T47D (cell line): ENCODE data around the gene MGAT5.

Experiments used
- DNase-seq, 2 experiments: peaks; one replicate each; pipeline versions ENCODE4 v3.0.0 to v3.0.0-alpha.2; 2011 to 2012; ENCODE audit warnings: low read depth in 1 of 2, low spot score in 1 of 2
- JUND ChIP-seq: IDR thresholded peaks from 2 replicates; pipeline ENCODE4 v1.6.1; 2012; ENCODE audit warnings: low read depth
- in situ Hi-C: cut with HindIII; loops from 2 replicates; pipeline ENCODE4 v1.10.0; 2016; ENCODE audit warnings: low sequenced_read_pairs, low pct_unique_long_range_greater_than_20kb

The MGAT5 gene

DNA sequence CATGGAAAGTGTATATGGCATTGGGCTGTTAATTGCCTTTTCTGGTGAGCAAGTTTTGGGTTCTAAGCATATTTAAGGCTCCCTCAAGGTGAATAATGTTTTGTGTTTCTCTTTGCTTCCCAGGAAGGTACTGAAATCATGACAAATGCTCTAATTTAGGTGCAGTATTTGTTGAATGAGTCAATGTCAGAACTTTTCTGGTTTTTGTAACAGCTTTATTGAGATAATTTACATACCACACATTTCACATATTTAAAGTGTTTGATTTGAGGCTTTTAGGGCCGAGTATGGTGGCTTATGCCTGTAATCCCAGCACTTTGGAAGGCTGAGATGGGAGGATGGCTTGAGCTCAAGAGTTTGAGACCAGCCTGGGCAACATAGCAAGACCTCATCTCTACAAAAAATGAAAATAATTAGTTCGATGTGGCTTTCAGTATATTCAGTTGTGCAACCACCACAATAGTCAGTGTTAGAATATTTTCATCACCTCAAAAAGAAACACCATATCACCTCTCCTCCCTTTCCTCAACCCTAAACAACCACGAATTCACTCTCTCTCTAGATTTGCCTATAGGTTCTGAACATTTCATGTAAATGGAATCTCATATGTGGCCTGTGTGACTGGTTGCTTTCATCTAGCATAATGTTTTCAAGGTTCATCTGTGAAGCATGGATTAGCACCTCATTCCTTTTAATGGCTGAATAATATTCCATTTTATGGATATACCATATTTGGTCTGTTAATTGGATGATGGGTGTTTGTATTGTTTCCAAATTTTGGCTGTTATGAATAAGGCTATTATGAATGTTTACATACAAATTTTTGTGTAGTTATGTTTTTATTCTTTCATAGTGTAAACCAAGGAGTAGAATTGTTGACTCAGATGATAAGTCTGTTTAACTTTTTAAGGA, 54.9 kb downstream of the MGAT5 start:
- no peak for TF ChIP-seq JUND
- in situ Hi-C loops, result no loop called here
- no peak for DNase-seq

DNA sequence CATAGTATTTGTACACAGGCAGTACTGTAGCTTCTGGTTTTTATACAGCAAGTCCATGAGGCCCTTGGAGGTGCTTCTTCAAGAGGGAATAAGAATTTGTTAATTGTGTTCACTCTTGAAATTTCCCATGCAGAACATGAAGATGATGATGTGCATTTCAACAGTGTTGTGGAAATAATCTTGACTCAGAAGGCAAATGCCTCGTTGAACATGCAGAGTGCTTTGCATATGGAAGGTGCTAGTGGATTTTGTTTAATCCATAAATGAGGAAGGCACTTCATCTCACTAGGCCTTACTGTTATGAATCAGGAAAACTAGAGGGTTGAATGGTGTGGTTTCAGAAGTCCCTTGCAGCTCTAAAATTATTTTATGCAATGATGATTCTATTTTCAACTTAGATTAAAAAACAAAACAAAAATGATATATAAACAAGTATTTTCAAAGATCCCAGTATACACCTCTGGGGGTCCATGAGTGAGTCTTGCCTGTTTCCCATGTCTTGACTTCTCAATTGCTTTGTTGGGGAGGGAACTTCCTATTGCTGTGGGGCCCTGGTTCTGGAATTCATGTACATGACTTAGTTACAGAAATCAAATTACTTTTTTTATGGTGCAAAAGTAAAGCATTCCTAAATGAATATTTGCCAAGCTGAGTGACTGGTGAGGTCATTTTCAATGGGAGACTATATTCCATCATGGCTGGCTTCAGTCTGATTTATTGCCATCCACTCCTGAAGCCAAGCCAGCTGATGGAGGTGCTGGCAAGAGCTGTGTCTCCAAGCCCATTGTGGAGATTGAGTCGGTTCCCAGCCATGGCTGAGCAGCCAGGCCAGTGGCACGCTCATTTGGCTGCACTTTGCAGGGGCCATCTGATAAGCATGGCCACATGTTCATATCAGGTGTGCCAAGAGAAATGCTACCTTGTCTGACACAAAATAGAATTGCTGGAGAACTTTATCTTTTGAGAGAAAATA, 56.5 kb downstream of the MGAT5 start:
- in situ Hi-C loops, result no loop called here
- no peak for DNase-seq
- TF ChIP-seq JUND, result no peak

DNA sequence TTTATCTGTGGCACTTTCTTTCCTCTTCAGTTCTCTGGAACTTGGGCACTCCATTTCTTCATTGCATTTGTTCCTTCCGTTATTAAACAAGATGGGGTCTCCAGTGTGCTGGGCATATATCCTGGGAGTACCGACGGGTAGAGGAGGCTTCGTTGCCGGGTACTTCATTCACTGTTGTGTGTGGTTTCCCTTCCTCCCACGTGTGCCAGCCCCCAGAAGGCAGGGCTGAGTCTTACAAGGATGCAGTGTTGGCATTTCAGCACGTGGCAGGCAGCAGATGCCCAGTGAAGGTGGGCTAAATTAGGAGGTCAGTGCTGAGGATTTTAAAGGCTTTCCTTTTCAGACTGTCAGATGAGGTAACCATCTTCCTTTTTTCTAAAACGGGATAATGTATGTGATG, 58.6 kb downstream of the MGAT5 start:
- no peak for TF ChIP-seq JUND
- in situ Hi-C loops, result no loop called here
- no peak for DNase-seq

DNA sequence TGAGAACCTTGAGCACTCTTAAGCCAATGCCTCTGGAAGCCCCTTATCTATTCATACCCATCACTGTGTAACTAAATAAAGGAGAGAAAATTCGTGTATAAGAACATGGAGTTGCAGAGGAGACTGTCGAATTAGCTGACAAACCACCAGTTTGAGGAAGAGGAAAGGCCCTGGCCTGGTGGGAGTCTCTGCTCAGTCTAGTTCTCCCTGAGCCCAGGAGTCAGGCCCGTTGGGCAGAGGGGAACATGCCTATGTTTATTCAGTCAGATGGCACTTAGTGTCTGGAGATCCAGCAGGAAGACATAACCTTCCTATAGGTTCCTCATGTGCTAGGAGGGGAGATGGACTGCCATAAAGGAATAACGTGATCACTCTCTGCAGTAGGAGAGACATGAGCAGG, 60.3 kb downstream of the MGAT5 start:
- no peak for TF ChIP-seq JUND
- no peak for DNase-seq
- in situ Hi-C loops, result no loop called here

DNA sequence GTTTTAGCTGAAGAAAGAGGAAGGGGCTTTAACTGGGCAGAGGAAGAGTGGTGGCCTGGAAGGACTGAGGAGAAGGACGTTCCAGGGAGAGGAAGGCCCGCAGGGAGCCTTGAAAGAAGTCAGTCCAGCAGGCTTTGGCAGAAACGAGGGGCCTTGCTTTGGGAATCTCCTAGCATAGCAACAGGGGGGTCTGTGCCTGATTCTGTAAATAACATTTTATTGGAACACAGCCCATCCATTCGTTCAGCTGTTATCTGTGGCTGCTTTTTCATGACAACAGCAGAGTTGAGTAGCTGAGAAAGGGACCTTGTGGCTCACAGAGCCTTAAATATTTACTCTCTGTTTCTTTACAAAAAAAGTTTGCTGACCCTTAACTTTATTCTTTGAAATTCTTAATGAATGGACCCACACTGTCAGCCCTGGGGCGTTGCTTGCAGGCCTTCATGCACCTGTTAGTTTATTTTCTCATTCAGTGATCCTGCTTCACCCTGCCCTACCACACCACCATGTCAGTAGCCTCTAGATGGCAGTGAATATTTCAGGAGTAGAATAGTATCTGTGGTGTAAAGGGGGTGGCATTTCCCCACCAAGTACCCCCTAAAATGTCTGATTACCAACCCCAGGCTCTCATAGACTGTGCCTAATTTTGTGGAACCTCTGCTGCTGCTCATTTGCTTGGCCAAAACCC, 61.0 kb downstream of the MGAT5 start:
- no peak for TF ChIP-seq JUND
- in situ Hi-C loops, result no loop called here
- DNase-seq, result no peak

DNA sequence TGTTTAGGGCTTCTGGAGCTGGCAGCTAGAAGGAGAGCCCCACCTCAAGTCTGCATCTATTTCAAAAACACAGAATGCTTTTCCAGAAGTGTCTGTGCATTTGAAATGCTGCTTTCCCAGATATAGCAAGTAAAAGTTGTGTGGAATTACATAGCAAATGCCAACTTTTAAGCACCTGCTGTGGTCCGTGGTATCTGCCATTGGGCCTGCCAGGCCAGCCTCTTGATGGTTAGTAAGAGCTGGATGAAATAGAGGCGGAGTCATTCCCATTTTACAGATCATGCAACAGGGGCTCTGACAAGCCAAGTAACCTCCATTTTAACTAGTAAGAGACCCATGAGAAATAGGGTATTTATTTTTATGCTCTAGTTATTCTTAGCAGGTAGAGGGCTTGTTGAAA, 61.6 kb downstream of the MGAT5 start:
- in situ Hi-C loops, result no loop called here
- no peak for DNase-seq
- TF ChIP-seq JUND, result no peak

DNA sequence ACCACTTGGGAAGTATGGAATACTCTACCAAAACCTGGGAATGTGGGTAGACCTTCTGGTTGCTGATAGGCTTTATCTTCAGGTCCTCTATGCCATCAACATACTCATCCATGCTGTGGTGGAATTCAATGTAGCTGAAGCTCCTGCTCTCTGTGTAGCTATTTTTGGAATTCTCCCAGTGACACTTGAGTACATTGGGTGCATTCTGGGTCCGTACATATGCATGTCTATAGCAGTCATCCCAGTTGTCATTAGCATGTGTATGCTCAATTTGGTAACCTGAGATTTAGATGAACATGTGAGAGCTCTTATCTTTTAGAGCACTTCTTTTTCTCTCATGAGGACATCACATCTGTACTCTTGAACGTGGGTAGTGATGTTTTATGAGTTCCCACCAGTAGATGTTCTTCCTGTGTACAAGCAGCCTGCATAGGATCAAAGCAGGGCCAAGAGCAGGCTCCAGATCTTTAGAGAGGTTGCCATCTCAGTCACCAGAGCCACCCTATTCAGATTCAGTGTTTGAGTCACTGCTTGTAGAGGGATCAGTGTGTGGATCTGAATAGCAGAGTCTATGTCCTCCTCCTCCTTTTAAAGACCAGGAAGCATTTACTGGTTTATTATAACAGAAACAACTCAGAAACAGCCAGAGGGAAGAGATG, 65.9 kb downstream of the MGAT5 start:
- no peak for TF ChIP-seq JUND
- no peak for DNase-seq
- in situ Hi-C loops, result no loop called here

DNA sequence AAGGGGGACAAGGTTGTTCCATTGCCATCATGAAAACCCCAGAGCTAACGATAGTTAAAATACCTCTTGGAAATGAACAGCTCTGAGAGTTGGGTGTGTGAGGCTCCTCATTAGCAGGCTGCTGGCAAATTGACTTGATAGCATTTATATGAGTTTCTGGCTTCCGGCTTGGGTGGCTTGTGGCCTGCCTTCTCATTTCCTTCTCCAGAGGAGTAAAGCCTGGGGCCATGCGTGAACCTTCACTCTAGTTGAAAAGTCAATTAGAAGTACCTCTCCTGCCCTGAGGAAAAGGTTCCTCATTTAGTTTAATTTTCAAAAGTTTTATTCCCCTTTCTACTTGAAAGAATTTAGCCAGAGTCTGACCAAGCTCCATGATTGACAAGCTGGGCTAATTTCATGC, 67.1 kb downstream of the MGAT5 start:
- no peak for DNase-seq
- in situ Hi-C loops, result no loop called here
- no peak for TF ChIP-seq JUND

DNA sequence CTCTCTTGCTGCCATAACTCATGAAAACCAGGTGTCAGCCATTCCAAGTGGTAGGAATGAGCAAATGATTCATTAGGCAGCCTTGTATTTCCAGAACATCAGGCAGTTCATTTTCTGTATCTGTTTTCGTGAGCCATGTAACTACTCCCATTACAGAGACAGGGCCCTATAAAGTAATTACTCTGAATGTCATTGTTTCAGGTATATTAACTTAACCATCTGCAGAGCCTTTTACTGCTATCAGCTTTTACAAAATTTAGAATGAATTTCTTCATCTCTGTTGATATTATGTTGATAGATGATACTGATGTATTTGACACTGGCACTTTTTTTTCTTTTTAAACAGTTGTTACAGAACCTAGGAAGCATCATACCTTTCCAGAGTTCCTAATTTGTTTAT, 69.9 kb downstream of the MGAT5 start:
- in situ Hi-C loops, result no loop called here
- no peak for DNase-seq
- no peak for TF ChIP-seq JUND

DNA sequence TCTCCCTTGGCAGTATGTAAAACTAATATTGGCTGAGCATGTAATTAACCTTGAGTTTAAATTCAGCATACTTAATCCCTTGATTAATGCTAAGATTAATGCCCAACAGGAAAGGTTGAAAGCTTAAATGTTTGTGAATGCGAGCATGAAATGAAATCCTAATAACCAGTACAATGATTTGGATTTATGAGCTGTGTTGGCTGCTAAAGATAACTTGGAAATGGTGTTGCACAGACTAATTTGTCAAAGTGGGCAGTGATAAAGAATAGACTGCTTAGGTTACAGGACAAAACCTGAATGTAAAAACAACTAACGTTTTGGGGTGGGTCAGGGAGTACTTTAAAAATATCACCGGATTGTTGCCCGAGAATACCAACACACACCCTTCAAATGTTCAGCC, 70.6 kb downstream of the MGAT5 start:
- in situ Hi-C loops, result no loop called here
- no peak for DNase-seq
- TF ChIP-seq JUND, result no peak

DNA sequence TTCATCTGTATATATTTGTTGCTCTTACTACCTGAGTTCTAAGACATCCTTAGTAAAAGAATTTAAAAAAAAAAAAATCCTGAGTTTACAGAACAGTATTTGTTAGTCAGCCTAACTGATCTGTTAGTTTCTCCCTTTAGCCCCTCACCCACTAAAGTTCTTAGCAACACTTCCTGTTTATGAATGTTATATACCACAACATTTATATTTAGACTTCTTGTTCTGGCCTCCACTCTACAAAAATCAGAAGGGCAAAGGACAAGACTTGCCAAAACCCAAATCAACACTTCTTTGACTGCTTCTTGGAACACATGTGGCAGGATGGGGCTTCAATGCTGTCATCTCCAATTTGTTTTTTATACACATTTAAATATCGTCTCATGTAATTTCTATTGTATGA, 71.1 kb downstream of the MGAT5 start:
- DNase-seq, result no peak
- no peak for TF ChIP-seq JUND
- in situ Hi-C loops, result no loop called here

DNA sequence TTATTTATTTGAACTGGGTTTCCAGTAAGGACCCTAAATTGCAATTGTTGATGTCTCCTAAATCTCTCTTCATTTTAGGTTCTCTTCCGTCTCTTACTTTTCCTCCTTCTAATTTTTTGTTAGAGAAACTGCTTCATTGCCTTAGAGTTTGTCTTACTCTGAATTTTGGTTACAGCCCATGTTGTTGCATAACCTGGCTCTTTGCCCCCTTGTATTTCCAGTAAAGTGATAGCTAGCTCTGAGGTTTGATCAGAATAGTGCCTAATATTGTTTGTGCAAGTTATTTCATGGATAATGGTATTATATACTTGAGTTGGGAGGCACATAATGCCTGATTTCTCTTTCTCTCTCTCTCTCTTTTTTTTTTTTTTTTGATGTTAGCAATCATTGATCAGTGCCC, 71.8 kb downstream of the MGAT5 start:
- in situ Hi-C loops, result no loop called here
- no peak for TF ChIP-seq JUND
- no peak for DNase-seq
